Germinal center (tissue), 1 donor: ENCODE results near the gene FBXW11.
A peak's percentile ranks its signal among the peaks of the same experiment; 100 is the strongest.

ENCODE experiments used
- DNase-seq: peaks from one replicate; pipeline ENCODE4 v3.0.0; 2012; ENCODE audit warnings: mixed read lengths, low spot score

The FBXW11 gene

GRCh38 chr5:172015346-172015745 is 8.9 kb upstream of the FBXW11 start:
- DNase-seq, result no peak

GRCh38 chr5:172010278-172010677 is 3.8 kb upstream of the FBXW11 start:
- DNase-seq, result no peak

GRCh38 chr5:172009536-172010270 is 3.3 kb upstream of the FBXW11 start:
- no peak for DNase-seq

GRCh38 chr5:172008689-172009141 is 2.3 kb upstream of the FBXW11 start:
- no peak for DNase-seq

- DNase-seq, result no peak
Measured at GRCh38 chr5:172008111-172008455, 1.6 kb upstream of the FBXW11 start.

- DNase-seq, result no peak
Measured at GRCh38 chr5:172007175-172008110, 1.0 kb upstream of the FBXW11 start.

GRCh38 chr5:172005708-172006320 is 624 bp downstream of the FBXW11 start:
- DNase-seq, result peak; percentile 30

- DNase-seq, result peak; percentile 23
Measured at GRCh38 chr5:172004824-172005237, 1.6 kb downstream of the FBXW11 start.

- no peak for DNase-seq
Measured at GRCh38 chr5:172003746-172004145, 2.7 kb downstream of the FBXW11 start.

- no peak for DNase-seq
Measured at GRCh38 chr5:172002840-172003512, 3.5 kb downstream of the FBXW11 start.

GRCh38 chr5:172002310-172002709 is 4.1 kb downstream of the FBXW11 start:
- no peak for DNase-seq

- peak; percentile 49 for DNase-seq
Measured at GRCh38 chr5:171999877-172000276, 6.6 kb downstream of the FBXW11 start.

- DNase-seq, result no peak
Measured at GRCh38 chr5:171999100-171999499, 7.3 kb downstream of the FBXW11 start.

- DNase-seq, result no peak
Measured at GRCh38 chr5:171997011-171997410, 9.4 kb downstream of the FBXW11 start.

- no peak for DNase-seq
Measured at GRCh38 chr5:171992813-171993212, 13.6 kb downstream of the FBXW11 start.

- no peak for DNase-seq
Measured at GRCh38 chr5:171992305-171992704, 14.1 kb downstream of the FBXW11 start.

GRCh38 chr5:171990713-171991015 is 15.8 kb downstream of the FBXW11 start:
- DNase-seq, result no peak

GRCh38 chr5:171989946-171990712 is 16.3 kb downstream of the FBXW11 start:
- DNase-seq, result no peak

GRCh38 chr5:171989276-171989675 is 17.2 kb downstream of the FBXW11 start:
- no peak for DNase-seq

GRCh38 chr5:171986772-171987171 is 19.7 kb downstream of the FBXW11 start:
- no peak for DNase-seq

GRCh38 chr5:171984748-171985419 is 21.6 kb downstream of the FBXW11 start:
- DNase-seq, result no peak
